Measurements from ENCODE around the gene TPPP2. TPM values are rescaled to one million over a fixed set of nuclear protein-coding genes. Genes with fewer than 3 reads are reported as not detected.
A peak's percentile ranks its signal among the peaks of the same experiment; 100 is the strongest.

Gene TPPP2
- total and polyA plus RNA-seq, 2 experiments from 2014 or later = not detected

DNA sequence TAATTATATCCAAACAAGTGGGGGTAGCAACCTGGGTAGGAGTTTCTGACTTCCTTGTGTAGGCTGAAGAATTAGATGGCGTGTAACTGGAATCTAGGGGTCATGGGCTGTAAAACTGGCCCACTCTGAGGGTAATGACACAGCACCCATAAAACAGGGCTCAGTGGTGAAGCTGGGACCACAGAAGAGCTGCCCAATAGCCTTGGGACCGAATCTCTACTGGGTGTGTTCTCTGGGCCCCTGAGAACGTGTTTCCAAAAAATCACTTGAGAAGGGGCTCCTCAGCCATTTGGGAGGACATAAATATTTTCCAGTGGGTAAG lies 31.3 kb downstream of the TPPP2 start (continued):
- TF ChIP-seq, protein P1, sequence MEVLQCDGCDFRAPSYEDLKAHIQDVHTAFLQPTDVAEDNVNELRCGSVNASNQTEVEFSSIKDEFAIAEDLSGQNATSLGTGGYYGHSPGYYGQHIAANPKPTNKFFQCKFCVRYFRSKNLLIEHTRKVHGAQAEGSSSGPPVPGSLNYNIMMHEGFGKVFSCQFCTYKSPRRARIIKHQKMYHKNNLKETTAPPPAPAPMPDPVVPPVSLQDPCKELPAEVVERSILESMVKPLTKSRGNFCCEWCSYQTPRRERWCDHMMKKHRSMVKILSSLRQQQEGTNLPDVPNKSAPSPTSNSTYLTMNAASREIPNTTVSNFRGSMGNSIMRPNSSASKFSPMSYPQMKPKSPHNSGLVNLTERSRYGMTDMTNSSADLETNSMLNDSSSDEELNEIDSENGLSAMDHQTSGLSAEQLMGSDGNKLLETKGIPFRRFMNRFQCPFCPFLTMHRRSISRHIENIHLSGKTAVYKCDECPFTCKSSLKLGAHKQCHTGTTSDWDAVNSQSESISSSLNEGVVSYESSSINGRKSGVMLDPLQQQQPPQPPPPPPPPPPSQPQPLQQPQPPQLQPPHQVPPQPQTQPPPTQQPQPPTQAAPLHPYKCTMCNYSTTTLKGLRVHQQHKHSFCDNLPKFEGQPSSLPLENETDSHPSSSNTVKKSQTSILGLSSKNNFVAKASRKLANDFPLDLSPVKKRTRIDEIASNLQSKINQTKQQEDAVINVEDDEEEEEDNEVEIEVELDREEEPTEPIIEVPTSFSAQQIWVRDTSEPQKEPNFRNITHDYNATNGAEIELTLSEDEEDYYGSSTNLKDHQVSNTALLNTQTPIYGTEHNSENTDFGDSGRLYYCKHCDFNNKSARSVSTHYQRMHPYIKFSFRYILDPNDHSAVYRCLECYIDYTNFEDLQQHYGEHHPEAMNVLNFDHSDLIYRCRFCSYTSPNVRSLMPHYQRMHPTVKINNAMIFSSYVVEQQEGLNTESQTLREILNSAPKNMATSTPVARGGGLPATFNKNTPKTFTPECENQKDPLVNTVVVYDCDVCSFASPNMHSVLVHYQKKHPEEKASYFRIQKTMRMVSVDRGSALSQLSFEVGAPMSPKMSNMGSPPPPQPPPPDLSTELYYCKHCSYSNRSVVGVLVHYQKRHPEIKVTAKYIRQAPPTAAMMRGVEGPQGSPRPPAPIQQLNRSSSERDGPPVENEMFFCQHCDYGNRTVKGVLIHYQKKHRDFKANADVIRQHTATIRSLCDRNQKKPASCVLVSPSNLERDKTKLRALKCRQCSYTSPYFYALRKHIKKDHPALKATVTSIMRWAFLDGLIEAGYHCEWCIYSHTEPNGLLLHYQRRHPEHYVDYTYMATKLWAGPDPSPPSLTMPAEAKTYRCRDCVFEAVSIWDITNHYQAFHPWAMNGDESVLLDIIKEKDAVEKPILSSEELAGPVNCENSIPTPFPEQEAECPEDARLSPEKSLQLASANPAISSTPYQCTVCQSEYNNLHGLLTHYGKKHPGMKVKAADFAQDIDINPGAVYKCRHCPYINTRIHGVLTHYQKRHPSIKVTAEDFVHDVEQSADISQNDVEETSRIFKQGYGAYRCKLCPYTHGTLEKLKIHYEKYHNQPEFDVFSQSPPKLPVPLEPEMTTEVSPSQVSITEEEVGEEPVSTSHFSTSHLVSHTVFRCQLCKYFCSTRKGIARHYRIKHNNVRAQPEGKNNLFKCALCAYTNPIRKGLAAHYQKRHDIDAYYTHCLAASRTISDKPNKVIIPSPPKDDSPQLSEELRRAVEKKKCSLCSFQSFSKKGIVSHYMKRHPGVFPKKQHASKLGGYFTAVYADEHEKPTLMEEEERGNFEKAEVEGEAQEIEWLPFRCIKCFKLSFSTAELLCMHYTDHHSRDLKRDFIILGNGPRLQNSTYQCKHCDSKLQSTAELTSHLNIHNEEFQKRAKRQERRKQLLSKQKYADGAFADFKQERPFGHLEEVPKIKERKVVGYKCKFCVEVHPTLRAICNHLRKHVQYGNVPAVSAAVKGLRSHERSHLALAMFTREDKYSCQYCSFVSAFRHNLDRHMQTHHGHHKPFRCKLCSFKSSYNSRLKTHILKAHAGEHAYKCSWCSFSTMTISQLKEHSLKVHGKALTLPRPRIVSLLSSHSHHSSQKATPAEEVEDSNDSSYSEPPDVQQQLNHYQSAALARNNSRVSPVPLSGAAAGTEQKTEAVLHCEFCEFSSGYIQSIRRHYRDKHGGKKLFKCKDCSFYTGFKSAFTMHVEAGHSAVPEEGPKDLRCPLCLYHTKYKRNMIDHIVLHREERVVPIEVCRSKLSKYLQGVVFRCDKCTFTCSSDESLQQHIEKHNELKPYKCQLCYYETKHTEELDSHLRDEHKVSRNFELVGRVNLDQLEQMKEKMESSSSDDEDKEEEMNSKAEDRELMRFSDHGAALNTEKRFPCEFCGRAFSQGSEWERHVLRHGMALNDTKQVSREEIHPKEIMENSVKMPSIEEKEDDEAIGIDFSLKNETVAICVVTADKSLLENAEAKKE (CRISPR knock-in tag; IDR thresholded peaks at IDR 0.05) = no peak
- TF ChIP-seq JUNB (IDR thresholded peaks at IDR 0.05; ENCODE audit: unreplicated experiment) = no peak

DNA sequence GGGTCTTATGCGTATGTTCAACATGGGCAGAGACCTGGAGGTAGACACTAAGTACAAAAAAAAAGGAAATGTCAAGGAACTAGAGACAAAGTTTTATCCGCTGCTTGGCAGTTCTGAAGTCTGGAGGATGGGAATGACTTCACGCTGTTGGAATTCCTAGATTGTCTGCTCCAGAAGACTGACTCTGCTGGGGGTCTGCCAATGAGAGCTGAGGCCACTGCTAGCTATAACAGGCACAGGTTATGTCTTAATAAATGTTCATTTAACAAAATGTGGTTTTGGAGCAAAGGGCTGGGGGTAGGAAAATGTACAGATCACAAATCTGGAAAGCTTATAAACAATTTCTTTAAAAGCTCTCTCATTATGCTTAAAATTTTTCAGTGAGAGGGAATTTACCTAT lies 33.5 kb downstream of the TPPP2 start:
- H3K4me1 Mint-ChIP-seq = peaks cover 19% of the 10 kb centered on the region
- peaks cover 19% of the 10 kb centered on the region for H3K27me3 ChIP-seq (ENCODE audit: insufficient read depth)
- TF ChIP-seq, protein P2, sequence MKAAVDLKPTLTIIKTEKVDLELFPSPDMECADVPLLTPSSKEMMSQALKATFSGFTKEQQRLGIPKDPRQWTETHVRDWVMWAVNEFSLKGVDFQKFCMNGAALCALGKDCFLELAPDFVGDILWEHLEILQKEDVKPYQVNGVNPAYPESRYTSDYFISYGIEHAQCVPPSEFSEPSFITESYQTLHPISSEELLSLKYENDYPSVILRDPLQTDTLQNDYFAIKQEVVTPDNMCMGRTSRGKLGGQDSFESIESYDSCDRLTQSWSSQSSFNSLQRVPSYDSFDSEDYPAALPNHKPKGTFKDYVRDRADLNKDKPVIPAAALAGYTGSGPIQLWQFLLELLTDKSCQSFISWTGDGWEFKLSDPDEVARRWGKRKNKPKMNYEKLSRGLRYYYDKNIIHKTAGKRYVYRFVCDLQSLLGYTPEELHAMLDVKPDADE (IDR thresholded peaks at IDR 0.05) = no peak
- TF ChIP-seq POLR2AphosphoS5 (IDR thresholded peaks at IDR 0.05; ENCODE audit: low read depth) = no peak
- TF ChIP-seq EZH2phosphoT487 (IDR thresholded peaks at IDR 0.05; ENCODE audit: unreplicated experiment) = no peak
- no peak for TF ChIP-seq JUNB (IDR thresholded peaks at IDR 0.05; ENCODE audit: unreplicated experiment)
- TF ChIP-seq, protein P1 (CRISPR knock-in tag; IDR thresholded peaks at IDR 0.05) = no peak

More for the DNA sequence above, 33.5 kb downstream of the TPPP2 start:
- Mint-ChIP-seq H3K36me3 (ENCODE audit: low read depth) (no peaks in the 10 kb centered on the region), H3K27me3 (ENCODE audit: insufficient read depth, low read depth, poor library complexity) (peaks cover 6% of the 10 kb centered on the region), H3K4me3 (no peak overlapping the region), H3K27ac (peak overlapping the region; percentile 24; the same call in 1 of the 2 replicates), H3K9me3 (no peaks in the 10 kb centered on the region)
- Histone ChIP-seq H2AFZ (no peak overlapping the region), H3F3A (replicated peaks; ENCODE audit: low read depth) (no peaks in the 10 kb centered on the region), H3K4me3 (no peak overlapping the region), H3K4me2 (no peak overlapping the region), H4K20me1 (replicated peaks; ENCODE audit: insufficient read depth) (no peaks in the 10 kb centered on the region), H3K36me3 (ENCODE audit: insufficient read depth) (no peaks in the 10 kb centered on the region), H3K79me2 (replicated peaks; ENCODE audit: insufficient read depth) (no peaks in the 10 kb centered on the region), H3K9me2 (ENCODE audit: insufficient read depth) (no peaks in the 10 kb centered on the region), H3K4me1 (ENCODE audit: insufficient read depth) (no peaks in the 10 kb centered on the region), H3K27ac (ENCODE audit: low read depth) (no peak overlapping the region)
- no peak for ATAC-seq
- DNase-seq (ENCODE audit: low spot score) = peak; percentile 23
